ENCODE results near the gene VPS25. TPM values are rescaled to one million over a fixed set of nuclear protein-coding genes. Genes with fewer than 3 reads are reported as not detected.
"Not testable (repeated sequence)": the region's sequence is repeated elsewhere in the genome, so short reads cannot be mapped to it uniquely, and the experiment has no call there.

The VPS25 gene
- total RNA-seq, 1 donor from 2014 or later, result 33.2 TPM

GRCh38 chr17:42761638-42762037 lies 11.6 kb upstream of the VPS25 start:
- no peak for ATAC-seq
- no peak for DNase-seq (ENCODE audit: missing footprints)
- intact Hi-C loops (cut with DNase I), result loop anchor here (5.0 kb wide), 1 partner anchor 184 kb away; the partner anchor contains the start of gene PSMC3IP

GRCh38 chr17:42766124-42766523 lies 7.1 kb upstream of the VPS25 start:
- no peak for ATAC-seq
- no peak for DNase-seq (ENCODE audit: missing footprints)
- intact Hi-C loops (cut with DNase I), result no loop called here

- intact Hi-C loops (cut with DNase I), result no loop called here
- ATAC-seq, result no peak
- no peak for DNase-seq (ENCODE audit: missing footprints)
These were observed 5.7 kb upstream of the VPS25 start for GRCh38 chr17:42767512-42767911.

GRCh38 chr17:42768006-42768405 lies 5.2 kb upstream of the VPS25 start:
- DNase-seq (ENCODE audit: missing footprints); ATAC-seq; intact Hi-C loops (cut with DNase I): not testable (repeated sequence)

- DNase-seq (ENCODE audit: missing footprints); ATAC-seq: not testable (repeated sequence)
- intact Hi-C loops (cut with DNase I), result loop anchor here (10.0 kb wide), 1 partner anchor 55 kb away; the partner anchor contains the start of gene BECN1
These were observed 3.3 kb upstream of the VPS25 start for GRCh38 chr17:42769964-42770363.

- DNase-seq (ENCODE audit: missing footprints) (no peak), ATAC-seq (no peak)
- intact Hi-C loops (cut with DNase I), result loop anchor here (10.0 kb wide), 1 partner anchor 52 kb away; the partner anchor contains the start of gene BECN1
These were observed 332 bp upstream of the VPS25 start for GRCh38 chr17:42772945-42773289.

GRCh38 chr17:42774066-42774745 lies 957 bp downstream of the VPS25 start:
- ATAC-seq, result no peak
- intact Hi-C loops (cut with DNase I), result loop anchor here (10.0 kb wide), 1 partner anchor 51 kb away; the partner anchor contains the start of gene BECN1
- DNase-seq (ENCODE audit: missing footprints), result no peak

GRCh38 chr17:42775534-42776098 lies 2.4 kb downstream of the VPS25 start:
- ATAC-seq (no peak), DNase-seq (ENCODE audit: missing footprints) (no peak)
- intact Hi-C loops (cut with DNase I), result loop anchor here (10.0 kb wide), 1 partner anchor 49 kb away; the partner anchor contains the start of gene BECN1

GRCh38 chr17:42778570-42778969 lies 5.3 kb downstream of the VPS25 start:
- ATAC-seq (no peak), DNase-seq (ENCODE audit: missing footprints) (no peak)
- intact Hi-C loops (cut with DNase I), result loop anchor here (10.0 kb wide), 1 partner anchor 46 kb away; the partner anchor contains the start of gene BECN1

- intact Hi-C loops (cut with DNase I), result loop anchor here (10.0 kb wide), 1 partner anchor 45 kb away; the partner anchor contains the start of gene BECN1
- DNase-seq (ENCODE audit: missing footprints) (no peak), ATAC-seq (peak; percentile 3)
These were observed 6.2 kb downstream of the VPS25 start for GRCh38 chr17:42779304-42779935.

- intact Hi-C loops (cut with DNase I), result loop anchor here (10.0 kb wide), 1 partner anchor 45 kb away; the partner anchor contains the start of gene BECN1
- ATAC-seq, result peak; percentile 27
- DNase-seq (ENCODE audit: missing footprints), result no peak
These were observed 6.9 kb downstream of the VPS25 start, which contains the start of gene WNK4 for GRCh38 chr17:42779936-42780850. Gene WNK4 (plus strand): TSS chr17:42780610. CDS start chr17:42780699, 89 bp downstream.

- intact Hi-C loops (cut with DNase I), result no loop called here
- ATAC-seq (no peak), DNase-seq (ENCODE audit: missing footprints) (no peak)
These were observed 7.8 kb downstream of the VPS25 start for GRCh38 chr17:42780851-42781638.

GRCh38 chr17:42781639-42782165 lies 8.5 kb downstream of the VPS25 start:
- no peak for DNase-seq (ENCODE audit: missing footprints)
- ATAC-seq, result no peak
- intact Hi-C loops (cut with DNase I), result no loop called here

- intact Hi-C loops (cut with DNase I), result no loop called here
- no peak for DNase-seq (ENCODE audit: missing footprints)
- no peak for ATAC-seq
These were observed 9.2 kb downstream of the VPS25 start for GRCh38 chr17:42782166-42783061.

- ATAC-seq (no peak), DNase-seq (ENCODE audit: missing footprints) (no peak)
- intact Hi-C loops (cut with DNase I), result no loop called here
These were observed 10.0 kb downstream of the VPS25 start for GRCh38 chr17:42783062-42783790.

- ATAC-seq (no peak), DNase-seq (ENCODE audit: missing footprints) (no peak)
- intact Hi-C loops (cut with DNase I), result no loop called here
These were observed 10.5 kb downstream of the VPS25 start for GRCh38 chr17:42783791-42784138.

Measured in Right ventricle myocardium inferior (tissue), 1 donor.